Astrocyte (in vitro differentiated cells and primary cell): ENCODE measurements around the gene RBBP8. TPM values are rescaled to one million over a fixed set of nuclear protein-coding genes. Genes with fewer than 3 reads are reported as not detected.

Experiments
- DNase-seq: peaks from one replicate; pipeline ENCODE4 v3.0.0-alpha.2; 2010; ENCODE audit warnings: low read depth
- FAIRE-seq: peaks from 2 replicates; lab custom pipeline; 2011; peaks lifted over from hg19 to GRCh38; lab: Jason Lieb, UNC
- H2AFZ ChIP-seq: 2 replicates; pipeline ENCODE4 v1.6.0; 2012; ENCODE audit warnings: low read depth, low read length, inconsistent platforms
- H3K27ac ChIP-seq: 2 replicates; pipeline ENCODE4 v1.5.1; 2011; ENCODE audit warnings: low read depth, low read length, inconsistent platforms
- H3K27me3 ChIP-seq: 2 replicates; pipeline ENCODE4 v1.6.0; 2011; ENCODE audit warnings: low read length, inconsistent platforms; ENCODE audit not compliant: insufficient read depth
- H3K36me3 ChIP-seq: 2 replicates; pipeline ENCODE4 v1.5.1; 2011; ENCODE audit warnings: low read length, inconsistent platforms; ENCODE audit not compliant: insufficient read depth
- H3K4me1 ChIP-seq: 2 replicates; pipeline ENCODE4 v1.5.1; 2011; ENCODE audit warnings: low read length, inconsistent platforms; ENCODE audit not compliant: insufficient read depth
- H3K4me2 ChIP-seq: 2 replicates; pipeline ENCODE4 v1.6.0; 2012; ENCODE audit warnings: low read length, inconsistent platforms
- H3K4me3 ChIP-seq: 2 replicates; pipeline ENCODE4 v1.5.1; 2011; ENCODE audit warnings: low read depth, mild to moderate bottlenecking, low read length, inconsistent platforms; ENCODE audit not compliant: insufficient read depth
- H3K79me2 ChIP-seq: 2 replicates; pipeline ENCODE4 v1.6.0; 2012; ENCODE audit warnings: mild to moderate bottlenecking, low read length, inconsistent platforms; ENCODE audit not compliant: insufficient read depth
- H3K9ac ChIP-seq: 2 replicates; pipeline ENCODE4 v1.6.0; 2012; ENCODE audit warnings: mild to moderate bottlenecking, low read length, inconsistent platforms
- H3K9me3 ChIP-seq: 2 replicates; pipeline ENCODE4 v1.5.1; 2012; ENCODE audit warnings: low read depth, mild to moderate bottlenecking, low read length, inconsistent platforms; ENCODE audit not compliant: insufficient read depth
- H4K20me1 ChIP-seq: 2 replicates; pipeline ENCODE4 v1.6.0; 2012; ENCODE audit warnings: low read length, inconsistent platforms; ENCODE audit not compliant: insufficient read depth
- H3K27ac Mint-ChIP-seq: one replicate; pipeline ENCODE4 v1.8.0; 2021; ENCODE audit warnings: mild to moderate bottlenecking, mixed read lengths; ENCODE audit not compliant: unreplicated experiment
- H3K27me3 Mint-ChIP-seq: one replicate; pipeline ENCODE4 v1.8.0; 2021; ENCODE audit warnings: low read depth, mixed read lengths; ENCODE audit not compliant: unreplicated experiment
- H3K36me3 Mint-ChIP-seq: one replicate; pipeline ENCODE4 v1.8.0; 2021; ENCODE audit warnings: low read depth, mixed read lengths; ENCODE audit not compliant: unreplicated experiment
- H3K4me1 Mint-ChIP-seq: one replicate; pipeline ENCODE4 v1.8.0; 2021; ENCODE audit warnings: low read depth, mixed read lengths; ENCODE audit not compliant: unreplicated experiment
- H3K4me3 Mint-ChIP-seq: one replicate; pipeline ENCODE4 v1.8.0; 2021; ENCODE audit warnings: mild to moderate bottlenecking, moderate library complexity, mixed read lengths; ENCODE audit not compliant: unreplicated experiment
- H3K9me3 Mint-ChIP-seq: one replicate; pipeline ENCODE4 v1.8.0; 2021; ENCODE audit warnings: mild to moderate bottlenecking, mixed read lengths; ENCODE audit not compliant: unreplicated experiment
- EZH2 ChIP-seq: IDR thresholded peaks from 2 replicates; pipeline ENCODE4 v1.6.1; 2012; ENCODE audit warnings: mild to moderate bottlenecking, low read length, inconsistent platforms; ENCODE audit not compliant: insufficient read depth
- total RNA-seq: library from RNA; stranded (reverse); gene quantifications from 2 replicates; pipeline ENCODE4 v1.2.1, GENCODE V29; 2021
- TF ChIP-seq, protein P1 (sequence below): IDR thresholded peaks from 2 replicates; pipeline ENCODE4 v1.5.1; 2011; ENCODE audit warnings: low read depth, mild to moderate bottlenecking, inconsistent platforms, low read length, moderate library complexity; ENCODE audit not compliant: insufficient read depth

RBBP8 gene
- total RNA-seq, 1 donor from 2014 or later, result 23.4 TPM

DNA sequence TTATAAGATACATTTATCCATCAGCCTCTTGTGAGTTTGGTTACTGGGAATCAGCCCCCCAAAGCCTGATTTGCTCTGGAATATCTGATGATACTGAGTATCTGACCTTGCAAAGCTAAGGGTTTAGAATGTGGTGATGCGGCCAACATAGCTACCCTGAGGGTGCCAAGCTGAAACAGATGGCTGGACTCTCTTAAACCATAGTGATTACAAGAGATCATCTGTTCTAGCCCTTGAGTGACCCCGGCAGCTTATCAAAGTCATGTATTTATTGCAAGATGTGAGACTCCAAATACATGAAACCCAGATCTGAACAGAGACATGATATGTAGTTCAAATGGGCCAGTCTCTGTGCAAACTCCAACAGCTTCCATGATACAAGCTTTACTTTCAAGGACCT, 124.0 kb downstream of the RBBP8 start:
- Mint-ChIP-seq H3K4me1 (peaks cover 4% of the 10 kb centered on the region), H3K9me3 (no peaks in the 10 kb centered on the region), H3K4me3 (no peak overlapping the region), H3K27me3 (peaks cover 18% of the 10 kb centered on the region), H3K27ac (no peak overlapping the region), H3K36me3 (no peaks in the 10 kb centered on the region)
- FAIRE-seq (no peak), DNase-seq (no peak)
- Histone ChIP-seq H3K4me3 (no peak overlapping the region), H3K36me3 (no peaks in the 10 kb centered on the region), H3K4me1 (peaks cover 3% of the 10 kb centered on the region), H2AFZ (no peak overlapping the region), H3K27ac (no peak overlapping the region), H3K27me3 (peaks cover 4% of the 10 kb centered on the region), H3K9me3 (no peaks in the 10 kb centered on the region), H3K79me2 (no peaks in the 10 kb centered on the region), H3K9ac (no peak overlapping the region), H3K4me2 (no peak overlapping the region), H4K20me1 (no peaks in the 10 kb centered on the region)
- TF ChIP-seq, protein P1, sequence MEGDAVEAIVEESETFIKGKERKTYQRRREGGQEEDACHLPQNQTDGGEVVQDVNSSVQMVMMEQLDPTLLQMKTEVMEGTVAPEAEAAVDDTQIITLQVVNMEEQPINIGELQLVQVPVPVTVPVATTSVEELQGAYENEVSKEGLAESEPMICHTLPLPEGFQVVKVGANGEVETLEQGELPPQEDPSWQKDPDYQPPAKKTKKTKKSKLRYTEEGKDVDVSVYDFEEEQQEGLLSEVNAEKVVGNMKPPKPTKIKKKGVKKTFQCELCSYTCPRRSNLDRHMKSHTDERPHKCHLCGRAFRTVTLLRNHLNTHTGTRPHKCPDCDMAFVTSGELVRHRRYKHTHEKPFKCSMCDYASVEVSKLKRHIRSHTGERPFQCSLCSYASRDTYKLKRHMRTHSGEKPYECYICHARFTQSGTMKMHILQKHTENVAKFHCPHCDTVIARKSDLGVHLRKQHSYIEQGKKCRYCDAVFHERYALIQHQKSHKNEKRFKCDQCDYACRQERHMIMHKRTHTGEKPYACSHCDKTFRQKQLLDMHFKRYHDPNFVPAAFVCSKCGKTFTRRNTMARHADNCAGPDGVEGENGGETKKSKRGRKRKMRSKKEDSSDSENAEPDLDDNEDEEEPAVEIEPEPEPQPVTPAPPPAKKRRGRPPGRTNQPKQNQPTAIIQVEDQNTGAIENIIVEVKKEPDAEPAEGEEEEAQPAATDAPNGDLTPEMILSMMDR, result no peak
- TF ChIP-seq EZH2, result no peak

DNA sequence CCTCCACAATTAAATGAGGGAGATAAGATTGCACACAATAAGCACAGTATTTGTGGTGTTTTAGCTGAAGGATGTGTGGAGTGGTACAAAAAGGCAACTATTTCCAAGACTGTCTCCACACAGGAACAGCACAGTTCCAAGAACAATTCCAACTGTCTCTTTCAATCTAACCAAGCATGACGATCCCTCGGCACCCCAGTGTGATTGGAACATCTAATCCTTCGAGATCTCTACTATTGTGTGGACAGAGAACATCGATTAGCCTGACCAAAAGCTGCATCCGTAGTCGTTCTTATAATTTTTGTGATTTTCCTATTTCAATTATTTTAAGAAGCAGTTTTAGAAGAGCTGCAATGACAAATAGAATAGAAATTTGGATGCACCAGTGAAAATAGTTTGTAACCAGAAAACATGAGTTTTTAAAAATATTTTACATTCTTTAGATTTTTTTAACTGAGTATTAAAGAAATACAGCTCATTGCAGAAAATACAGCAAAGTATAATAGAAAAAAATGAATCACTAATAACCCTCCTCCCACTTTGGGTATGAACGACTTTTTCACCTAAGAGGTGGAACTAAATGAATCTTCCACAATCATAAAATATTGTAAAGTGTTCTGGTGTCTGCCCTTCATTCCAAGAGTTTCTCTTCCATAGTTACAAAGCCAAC, 125.8 kb downstream of the RBBP8 start:
- peaks cover 12% of the 10 kb centered on the region for H3K27me3 Mint-ChIP-seq
- Histone ChIP-seq H3K4me3 (no peak overlapping the region), H3K9me3 (no peaks in the 10 kb centered on the region), H3K4me2 (no peak overlapping the region), H3K27me3 (peaks cover 4% of the 10 kb centered on the region), H3K9ac (no peak overlapping the region), H3K79me2 (no peaks in the 10 kb centered on the region), H3K27ac (no peak overlapping the region), H3K4me1 (peaks cover 3% of the 10 kb centered on the region), H2AFZ (no peak overlapping the region), H3K36me3 (no peaks in the 10 kb centered on the region), H4K20me1 (no peaks in the 10 kb centered on the region)
- no peak overlapping the region for H3K4me3 Mint-ChIP-seq
- FAIRE-seq (no peak), DNase-seq (no peak)
- H3K36me3 Mint-ChIP-seq, result no peaks in the 10 kb centered on the region
- H3K27ac Mint-ChIP-seq, result no peak overlapping the region
- peaks cover 4% of the 10 kb centered on the region for H3K4me1 Mint-ChIP-seq
- H3K9me3 Mint-ChIP-seq, result peaks cover 5% of the 10 kb centered on the region
- no peak for TF ChIP-seq EZH2

DNA sequence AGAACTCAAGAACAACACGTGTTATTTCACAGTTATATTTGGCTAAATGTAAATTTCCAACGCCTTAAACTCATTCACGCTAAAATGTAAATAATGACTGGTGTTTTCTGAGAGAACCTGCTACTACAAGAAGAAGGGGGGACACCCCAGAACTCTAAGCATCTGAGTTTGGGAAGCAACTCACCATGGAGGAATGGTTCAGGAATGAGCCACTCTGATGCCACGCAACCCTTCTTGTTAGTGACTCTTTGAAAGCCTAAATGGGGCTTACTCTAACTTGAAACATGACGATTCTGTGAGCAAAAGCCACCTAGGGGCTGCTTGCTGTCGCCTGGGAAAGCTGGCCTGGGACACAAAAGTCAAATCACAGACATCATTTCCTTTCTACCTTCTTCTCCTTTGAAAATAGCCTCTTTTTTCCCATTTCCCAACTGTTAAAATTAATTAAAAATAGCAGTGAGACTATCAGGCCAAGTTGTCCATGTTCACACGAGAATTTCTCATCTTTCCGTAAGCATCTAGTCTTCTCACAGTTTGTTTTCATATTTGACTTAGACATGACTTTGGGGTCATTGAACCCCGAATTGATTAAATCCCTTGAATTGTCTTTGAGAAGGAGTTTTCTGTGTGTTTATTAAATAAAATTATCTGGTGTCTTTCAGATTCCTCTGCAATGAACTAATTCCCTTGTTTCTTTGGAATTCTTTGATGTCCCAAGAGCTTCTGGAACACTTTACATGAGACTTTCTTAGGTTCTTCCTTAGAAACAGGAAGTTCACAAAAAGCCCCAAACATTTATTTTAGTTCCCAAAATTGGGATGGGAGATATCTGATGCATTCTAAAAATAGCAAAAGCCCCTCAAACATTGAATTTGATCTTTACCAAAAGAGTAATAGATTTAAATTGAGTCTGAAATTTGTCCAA, 126.7 kb downstream of the RBBP8 start:
- H3K36me3 Mint-ChIP-seq, result no peaks in the 10 kb centered on the region
- TF ChIP-seq, protein P1, result no peak
- no peak for TF ChIP-seq EZH2
- Histone ChIP-seq H3K4me3 (no peak overlapping the region), H3K9ac (no peak overlapping the region), H3K36me3 (no peaks in the 10 kb centered on the region), H3K27ac (no peak overlapping the region), H3K79me2 (no peaks in the 10 kb centered on the region), H2AFZ (no peak overlapping the region), H3K9me3 (no peaks in the 10 kb centered on the region), H4K20me1 (no peaks in the 10 kb centered on the region), H3K4me1 (peaks cover 3% of the 10 kb centered on the region), H3K27me3 (no peaks in the 10 kb centered on the region), H3K4me2 (no peak overlapping the region)
- peaks cover 4% of the 10 kb centered on the region for H3K4me1 Mint-ChIP-seq
- peaks cover 12% of the 10 kb centered on the region for H3K27me3 Mint-ChIP-seq
- peaks cover 5% of the 10 kb centered on the region for H3K9me3 Mint-ChIP-seq
- no peak overlapping the region for H3K27ac Mint-ChIP-seq
- FAIRE-seq (no peak), DNase-seq (no peak)
- no peak overlapping the region for H3K4me3 Mint-ChIP-seq
